GM18498 (cell line): ENCODE results near the gene RNF149.
A peak's percentile ranks its signal among the peaks of the same experiment; 100 is the strongest.
"Not testable (repeated sequence)": the region's sequence is repeated elsewhere in the genome, so short reads cannot be mapped to it uniquely, and the experiment has no call there.

Source experiments
- ATAC-seq: cut with Tn5 transposase; IDR thresholded peaks from one replicate; pipeline ENCODE4 v1.9.1; 2021; ENCODE audit warnings: mild to moderate bottlenecking, moderate library complexity; ENCODE audit not compliant: unreplicated experiment

Gene RNF149, protein sequence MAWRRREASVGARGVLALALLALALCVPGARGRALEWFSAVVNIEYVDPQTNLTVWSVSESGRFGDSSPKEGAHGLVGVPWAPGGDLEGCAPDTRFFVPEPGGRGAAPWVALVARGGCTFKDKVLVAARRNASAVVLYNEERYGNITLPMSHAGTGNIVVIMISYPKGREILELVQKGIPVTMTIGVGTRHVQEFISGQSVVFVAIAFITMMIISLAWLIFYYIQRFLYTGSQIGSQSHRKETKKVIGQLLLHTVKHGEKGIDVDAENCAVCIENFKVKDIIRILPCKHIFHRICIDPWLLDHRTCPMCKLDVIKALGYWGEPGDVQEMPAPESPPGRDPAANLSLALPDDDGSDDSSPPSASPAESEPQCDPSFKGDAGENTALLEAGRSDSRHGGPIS

DNA sequence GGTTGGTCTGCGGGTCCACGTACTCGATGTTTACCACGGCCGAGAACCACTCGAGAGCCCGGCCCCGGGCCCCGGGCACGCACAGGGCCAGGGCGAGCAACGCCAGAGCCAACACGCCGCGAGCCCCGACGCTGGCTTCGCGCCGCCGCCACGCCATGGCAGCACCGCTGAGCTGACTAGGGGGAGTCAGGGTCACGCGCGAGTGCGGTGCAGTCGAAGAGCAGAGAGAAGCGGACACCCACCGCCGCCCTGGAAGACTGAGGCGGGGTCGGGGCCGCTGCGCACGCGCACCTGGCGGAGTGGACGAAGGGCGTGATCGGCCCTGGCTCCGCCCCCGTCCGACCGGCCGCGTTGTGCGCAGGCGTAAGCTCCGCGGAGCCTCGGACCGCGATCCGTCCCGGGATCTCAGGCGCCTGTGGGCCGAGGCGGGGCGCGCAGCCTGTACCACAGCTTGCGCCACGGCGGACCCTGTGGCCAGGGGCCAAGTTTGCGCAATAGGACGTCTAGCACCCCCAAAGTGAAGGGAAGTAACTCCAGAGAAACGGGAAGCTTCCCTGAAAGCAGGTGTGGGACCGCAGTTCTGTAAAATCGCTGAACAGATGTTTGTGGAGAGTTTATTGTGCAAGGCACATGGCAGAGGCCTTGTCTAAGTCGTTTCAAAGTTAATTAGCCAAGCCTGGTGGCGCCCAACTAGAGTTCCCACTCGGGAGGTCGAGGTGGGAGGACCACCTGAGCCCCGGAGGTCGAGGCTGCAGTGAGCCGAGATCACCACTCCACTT is at the start of gene RNF149:
Gene RNF149 (minus strand): TSS at position 270 of the 779 bp plus-strand sequence. CDS start 113 bp downstream, at position 157.
- ATAC-seq = peak; percentile 72

DNA sequence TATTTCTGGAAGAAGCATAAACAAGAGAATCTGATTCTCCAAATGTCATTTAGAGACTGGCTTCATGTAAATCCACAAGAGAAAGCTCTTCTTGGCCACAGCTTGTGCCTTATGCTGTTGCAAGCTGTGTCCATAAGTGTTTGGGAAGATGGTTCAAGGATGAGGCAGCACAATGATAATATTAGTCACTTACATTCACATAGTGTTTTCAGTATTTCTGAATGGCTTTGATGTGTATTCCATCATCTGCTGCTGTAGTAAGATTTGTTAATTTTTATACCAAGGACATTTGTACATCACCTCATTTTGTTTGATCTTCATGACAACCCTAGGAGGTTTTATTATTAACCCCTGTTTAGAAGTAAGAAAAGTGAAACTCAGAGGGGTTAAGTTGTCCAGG is 48.9 kb upstream of the RNF149 start:
- ATAC-seq = no peak

DNA sequence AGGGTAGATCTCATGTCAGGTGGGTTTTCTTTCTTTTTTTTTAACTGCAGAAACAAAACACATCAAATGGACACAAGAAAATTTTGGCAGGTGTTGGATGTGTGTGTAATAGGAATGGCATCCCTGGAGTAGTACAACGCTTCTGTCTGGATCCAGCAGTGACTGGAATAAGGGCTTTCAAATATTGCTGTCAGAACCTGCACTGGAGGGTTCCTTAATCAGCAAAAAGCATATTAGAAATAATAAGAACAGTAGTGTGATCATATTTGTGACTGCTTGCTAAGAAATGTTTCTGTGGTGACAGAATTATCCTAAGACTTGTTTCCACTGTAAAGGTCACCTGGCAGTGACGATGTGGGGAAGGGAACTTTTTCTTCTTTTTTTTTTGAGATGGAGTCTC is 48.0 kb upstream of the RNF149 start:
- ATAC-seq = no peak

DNA sequence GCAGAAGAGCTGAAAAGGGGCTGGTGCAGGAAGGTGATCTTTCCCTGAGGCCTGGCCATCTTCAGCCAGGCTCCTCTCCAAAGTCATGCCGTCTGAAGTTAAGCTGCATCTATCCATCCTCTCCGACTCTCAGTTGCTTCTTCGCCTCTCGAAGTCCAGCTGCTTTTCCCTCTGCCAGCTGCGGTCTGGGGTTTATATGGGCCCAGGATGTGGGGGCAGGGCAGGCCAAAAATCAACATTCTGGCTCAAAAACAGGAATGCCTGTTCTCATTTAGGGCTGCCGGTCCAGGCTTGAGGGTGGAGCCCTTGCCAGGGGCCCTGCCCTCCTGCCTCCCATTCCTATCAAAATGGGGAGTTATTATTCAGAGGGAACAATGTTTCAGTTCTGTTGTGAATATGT is 47.6 kb upstream of the RNF149 start:
- ATAC-seq = no peak

DNA sequence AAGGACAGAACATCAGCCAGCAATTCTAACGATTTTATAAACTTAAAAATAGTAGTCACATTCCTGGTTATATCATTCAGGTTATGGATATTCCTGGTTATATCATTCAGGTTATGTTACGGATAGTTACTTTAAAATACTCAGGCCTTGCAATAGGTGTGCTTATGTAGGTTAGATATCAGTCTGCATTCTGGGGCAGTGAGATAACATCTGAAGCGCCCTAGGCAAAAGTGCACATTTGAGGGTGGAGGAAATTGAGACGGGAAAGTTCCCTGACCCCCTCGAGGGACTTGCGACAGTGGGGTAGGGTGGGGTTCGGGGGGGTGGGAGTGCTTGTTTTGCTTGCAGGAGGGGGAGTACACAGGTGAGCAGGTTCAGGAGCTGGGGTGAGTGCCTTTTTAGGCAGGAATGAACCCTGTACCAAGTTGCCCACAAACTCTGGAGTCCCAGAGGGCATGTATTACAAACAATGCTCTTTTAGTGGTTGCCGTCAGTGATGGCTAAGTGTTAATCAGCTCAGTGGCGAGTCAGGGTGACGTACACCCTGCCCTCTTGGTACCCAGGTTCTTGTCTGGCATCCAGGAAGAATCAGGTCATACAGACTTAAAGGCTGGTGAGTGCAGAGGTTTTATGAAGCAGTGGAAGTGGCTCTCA is 47.0 kb upstream of the RNF149 start:
- no peak for ATAC-seq

DNA sequence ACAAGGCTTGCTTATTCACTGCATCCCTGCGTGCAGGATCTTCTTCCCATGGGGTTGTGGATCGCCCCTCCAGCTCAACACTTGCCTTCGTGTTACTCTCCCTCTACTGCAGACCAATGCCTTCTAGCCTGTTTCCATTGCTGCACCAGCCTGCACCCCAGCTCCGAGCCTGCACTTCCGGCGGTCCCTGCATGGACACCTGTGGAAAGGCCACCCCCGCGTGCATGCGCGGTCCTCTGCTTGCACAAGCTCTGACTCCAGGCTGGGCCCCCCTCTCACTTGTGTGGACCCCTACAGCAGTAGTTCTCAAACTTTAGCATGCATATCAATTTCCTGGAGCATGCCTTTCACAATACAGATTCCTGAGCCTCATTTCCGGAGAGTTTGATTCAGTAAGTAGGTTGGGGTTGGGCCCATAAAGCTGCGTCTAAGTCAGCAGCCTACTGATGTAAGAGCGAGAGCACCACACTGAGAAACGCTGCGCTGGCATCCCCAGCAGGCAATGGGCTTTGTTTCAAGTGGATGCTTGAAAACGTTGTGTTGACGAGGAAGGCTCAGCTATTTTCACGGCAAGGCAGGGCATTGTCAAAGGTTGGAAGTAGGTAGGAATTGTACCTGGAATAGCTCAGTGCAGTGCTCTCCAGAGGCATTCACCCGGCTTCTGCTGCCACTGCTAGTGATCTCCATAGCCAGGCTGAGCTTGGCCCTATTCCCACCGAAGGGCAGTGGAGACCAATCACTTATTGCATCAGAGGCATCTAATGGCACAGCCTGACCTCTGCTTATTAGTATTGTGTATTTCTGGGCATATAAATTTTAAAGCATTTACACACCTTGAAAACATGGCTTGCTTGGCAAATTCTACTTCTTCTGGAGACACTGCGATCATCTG is 46.2 kb upstream of the RNF149 start:
- ATAC-seq = no peak

DNA sequence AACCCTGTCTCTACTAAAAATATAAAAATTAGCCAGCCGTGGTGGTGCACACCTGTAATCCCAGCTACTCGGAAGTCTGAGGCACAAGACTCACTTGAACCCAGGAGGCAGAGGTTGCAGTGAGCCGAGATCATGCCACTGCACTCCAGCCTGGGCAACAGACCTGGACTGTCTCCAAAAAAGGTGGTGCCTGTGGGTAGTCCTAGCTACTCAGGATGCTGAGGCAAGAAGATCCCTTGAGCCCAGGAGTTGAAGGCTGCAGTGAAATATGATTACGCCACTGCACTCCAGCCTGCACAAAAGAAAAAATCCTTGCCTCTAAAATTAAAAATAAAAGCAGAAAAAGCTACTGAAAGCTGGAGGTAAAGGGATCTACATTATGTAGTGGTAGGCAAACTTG is 44.1 kb upstream of the RNF149 start:
- ATAC-seq = not testable (repeated sequence)

DNA sequence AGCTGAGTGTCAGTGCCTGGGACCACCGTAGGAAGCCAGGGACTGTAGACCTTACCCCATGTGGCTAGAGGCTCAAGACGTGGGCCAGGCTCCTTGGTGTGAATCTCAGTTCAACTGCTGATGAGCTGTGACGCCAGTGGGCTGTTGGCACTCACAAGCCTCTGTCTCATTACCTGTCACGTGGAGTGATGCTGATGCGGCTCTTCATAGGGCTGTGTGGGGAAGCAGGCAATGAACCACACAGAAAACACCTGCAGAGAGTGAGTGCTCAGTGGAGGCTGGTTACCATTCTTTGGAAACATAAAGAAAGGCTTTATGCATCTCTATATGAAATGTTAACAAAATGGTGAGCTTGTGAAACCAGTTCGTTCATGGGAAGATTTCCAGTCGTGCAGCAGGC is 42.7 kb upstream of the RNF149 start:
- ATAC-seq = no peak

DNA sequence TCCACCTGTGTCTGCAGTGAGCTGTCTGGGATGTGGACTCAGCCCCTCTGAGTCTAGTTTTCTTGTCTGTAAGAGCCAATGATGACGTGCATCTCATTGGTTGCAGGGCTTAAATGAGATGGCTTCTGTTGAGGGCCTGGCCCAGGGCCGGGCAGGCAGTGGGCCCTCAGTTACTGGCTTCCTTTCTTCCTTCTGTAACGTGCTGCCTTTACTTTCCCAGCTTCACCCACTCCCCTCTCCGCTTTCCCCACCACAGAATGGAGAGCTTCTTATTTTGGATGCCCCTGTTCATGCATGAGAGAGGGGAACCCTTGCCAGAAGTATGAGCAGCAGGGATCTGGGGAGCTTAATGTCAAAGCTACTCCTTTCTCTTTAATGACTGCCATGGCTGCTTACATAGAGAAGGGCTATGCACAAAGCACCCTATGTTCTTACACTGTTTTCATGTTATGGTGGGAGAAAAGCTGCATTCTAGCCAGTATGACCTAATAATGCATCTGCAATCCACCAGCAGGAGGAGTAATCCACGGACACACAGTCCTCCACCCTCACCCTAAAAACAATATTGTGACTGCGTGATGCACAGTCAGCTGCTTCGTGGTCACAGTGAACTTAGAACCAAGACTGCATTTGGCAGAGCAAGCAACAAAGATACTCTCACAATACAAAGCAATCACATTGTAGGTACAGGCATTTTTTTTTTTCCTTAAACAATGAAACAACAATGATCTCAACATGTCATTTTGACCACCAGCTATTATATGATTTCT is 41.6 kb upstream of the RNF149 start:
- ATAC-seq = no peak

DNA sequence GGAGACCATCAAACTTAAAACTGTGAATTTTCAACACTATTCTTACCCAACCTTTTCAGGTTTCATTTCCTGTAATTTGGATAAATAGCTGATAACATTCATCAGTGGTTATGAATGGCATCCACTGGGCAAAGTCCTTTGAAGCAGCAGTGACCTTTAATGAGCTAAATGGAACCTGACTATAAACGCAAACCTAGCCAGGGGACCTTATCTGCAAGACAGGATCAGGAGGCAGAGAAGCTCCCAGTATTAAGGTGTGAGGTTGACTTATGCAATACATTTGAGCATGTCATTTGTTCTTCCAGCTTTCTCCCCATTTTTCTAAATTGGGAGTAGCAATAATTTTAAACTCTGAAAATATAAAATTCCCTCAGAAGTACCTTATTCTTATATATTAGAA is 40.4 kb upstream of the RNF149 start:
- no peak for ATAC-seq

DNA sequence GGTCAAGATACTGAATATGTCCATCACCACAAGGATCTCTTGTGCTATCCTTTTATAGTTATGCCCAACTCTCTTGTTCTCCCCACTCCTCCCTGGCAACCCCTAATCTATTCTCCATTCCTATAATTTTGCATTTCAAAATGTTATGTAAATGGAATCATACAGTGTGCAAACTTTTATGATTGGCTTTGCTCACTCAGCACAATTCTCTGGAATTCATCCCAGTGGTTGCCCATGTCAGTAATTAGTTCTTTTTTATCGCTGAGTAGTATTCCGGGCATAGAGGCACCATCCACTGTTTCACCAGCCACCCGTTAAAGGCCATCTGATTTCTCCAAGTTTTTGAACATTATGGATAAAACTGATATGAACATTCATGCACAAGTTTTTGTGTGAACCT is 38.4 kb upstream of the RNF149 start:
- ATAC-seq = no peak

DNA sequence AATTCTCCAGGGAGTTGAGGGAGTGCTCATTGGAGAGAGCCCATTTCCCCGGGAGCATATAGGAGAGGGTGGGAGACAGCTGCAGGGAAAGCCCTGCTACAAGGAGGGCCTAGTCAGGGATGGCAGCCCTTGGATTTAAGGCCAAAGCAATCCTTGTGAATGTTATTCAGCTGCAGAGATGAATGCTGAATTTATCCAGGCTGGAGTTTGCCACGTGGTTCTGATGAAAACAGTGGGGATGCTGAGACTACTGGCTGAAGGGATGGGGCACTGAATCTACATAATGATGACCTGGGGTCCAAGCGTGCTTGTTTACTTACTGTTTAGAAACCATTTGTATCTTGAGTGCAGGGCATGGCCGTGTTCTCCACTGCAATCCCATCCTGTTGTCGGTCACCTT is 35.6 kb upstream of the RNF149 start:
- ATAC-seq = no peak

DNA sequence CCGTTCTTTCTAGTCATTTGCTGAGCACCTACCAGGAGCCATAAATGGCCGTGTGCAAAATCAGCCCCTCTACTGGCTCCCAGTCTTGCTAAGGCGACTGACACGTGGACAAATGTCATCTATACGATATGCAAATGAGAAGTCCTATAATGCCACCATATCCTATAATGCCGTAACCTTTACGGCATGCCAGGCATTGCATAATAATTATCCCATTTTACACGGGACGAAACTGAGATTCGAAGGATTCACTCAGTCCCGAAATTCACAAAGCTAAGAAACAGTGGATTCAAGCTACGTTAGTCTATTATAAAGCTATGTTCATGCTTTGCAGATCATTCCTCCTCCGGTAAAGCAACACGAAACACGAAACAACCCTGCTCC is 34.1 kb upstream of the RNF149 start:
- no peak for ATAC-seq

DNA sequence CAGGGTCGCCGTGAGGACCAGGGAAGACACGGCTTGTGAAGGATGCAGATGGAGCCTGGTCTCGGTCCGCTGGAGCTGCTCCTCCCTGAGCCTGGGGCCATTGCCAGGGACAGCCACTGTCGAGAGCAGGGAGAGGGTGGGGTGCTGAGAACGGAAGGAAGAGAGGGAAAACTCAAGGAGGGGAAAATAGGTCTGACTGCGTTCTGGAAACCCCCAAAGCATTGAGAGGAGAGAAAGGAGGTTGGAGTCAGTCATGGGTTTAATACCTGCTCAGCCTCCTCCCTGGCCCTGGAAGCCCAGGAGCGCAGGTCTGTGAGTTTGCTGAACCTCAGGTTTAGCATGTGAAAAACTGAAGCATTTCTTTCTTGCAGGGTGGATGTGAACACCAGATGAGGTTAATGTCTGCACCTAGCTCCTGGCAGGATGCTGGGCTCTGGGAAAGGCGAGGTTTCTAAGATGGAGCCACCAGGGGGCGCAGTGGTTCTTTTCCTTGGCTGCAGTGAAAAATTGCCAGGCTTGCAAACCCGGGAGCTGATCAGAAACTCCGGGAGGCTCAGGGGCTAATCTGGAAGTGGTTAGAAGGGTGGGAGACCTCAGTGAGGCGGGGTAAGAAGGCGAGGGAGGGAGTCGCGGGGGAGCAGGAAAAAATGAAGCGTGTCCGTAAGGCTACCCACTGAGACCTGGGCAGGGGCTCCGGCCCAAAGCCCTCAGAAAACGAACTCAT is 33.6 kb upstream of the RNF149 start:
- ATAC-seq = no peak

DNA sequence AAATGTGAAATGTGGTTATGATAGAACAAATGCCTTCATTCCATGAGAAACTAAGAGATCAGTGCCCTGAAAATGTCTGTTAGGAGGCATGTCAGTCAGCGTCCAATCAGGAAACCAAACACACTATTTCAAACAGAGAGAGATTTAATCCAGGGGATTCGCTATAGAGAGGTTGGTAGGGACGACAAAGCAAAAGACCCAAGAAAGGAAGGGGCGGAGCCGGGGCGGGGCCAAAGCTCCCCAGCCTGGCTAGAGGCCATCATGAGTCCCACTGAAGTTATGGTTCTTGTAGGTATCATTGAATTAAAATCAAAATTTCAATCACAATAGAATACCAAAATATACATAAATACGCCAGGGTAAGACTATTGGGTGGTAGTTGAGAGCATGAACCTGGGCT is 32.9 kb upstream of the RNF149 start:
- ATAC-seq = no peak

DNA sequence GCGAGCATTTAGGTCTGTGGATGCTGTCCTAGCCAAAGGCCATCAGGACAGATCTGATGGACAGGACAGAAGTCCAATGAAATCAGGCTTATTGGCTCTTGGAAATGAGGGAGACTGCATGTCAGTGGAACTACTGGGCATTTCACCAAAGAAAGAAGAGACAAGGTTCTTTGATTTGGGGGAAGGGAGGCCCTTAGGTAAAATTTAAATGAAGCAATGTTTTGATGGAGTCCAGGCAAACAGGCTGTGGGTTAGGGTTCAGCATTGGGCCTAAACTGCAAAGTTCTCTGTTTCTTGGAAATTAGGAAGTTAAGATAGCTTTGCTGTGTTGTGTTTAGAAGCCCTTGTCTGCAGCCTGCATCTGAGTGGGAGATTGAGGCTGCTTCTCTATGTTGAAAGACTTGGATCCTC is 31.6 kb upstream of the RNF149 start:
- no peak for ATAC-seq

DNA sequence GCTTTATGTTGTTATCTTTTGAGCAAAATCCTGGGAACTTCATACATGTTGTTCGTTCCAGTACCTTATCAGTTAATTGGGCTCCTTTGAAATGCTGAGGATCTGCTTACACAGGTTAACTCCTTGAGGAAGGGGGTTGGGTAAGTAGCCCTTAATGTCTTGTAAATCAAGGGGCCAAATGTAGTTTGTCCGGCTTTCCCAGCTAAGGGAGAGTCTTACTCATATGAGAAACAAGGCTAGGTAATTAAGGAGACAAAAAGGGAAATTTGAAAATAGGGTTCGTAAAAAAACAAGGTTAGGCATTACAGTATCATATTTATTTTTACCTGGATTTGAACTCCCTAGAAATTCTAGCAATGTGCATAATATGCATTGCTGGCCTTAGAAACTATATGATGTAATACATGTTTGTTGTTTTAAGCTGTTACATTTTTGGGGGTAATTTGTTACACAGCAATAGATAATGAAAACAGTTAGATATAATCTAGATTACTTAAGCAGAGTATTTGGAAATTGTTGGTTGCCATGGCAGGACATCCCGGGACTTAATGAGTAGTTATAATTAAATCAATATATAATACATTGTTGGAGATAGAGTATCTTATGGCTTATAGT is 30.9 kb upstream of the RNF149 start:
- no peak for ATAC-seq

DNA sequence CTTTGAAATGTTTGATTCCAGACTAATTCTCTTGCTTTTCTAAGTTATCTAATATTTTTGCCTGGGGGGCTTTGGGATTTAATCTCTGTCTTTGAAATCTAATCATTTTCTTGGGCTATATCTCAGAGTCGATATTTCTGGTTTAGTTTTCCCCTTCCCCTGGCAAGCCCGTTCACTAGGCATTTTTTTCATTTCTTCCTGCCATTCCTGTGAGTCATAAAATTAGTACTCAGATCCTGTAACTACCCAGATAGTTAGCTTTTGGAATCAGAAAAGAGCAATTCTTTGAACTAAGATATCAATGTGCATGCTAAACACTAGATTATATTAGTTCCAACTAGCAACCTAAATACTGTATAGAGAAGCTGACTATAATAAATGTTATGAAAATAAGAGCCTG is 29.4 kb upstream of the RNF149 start:
- ATAC-seq = no peak
